ENCODE measurements around the gene RIPOR3.

DNA sequence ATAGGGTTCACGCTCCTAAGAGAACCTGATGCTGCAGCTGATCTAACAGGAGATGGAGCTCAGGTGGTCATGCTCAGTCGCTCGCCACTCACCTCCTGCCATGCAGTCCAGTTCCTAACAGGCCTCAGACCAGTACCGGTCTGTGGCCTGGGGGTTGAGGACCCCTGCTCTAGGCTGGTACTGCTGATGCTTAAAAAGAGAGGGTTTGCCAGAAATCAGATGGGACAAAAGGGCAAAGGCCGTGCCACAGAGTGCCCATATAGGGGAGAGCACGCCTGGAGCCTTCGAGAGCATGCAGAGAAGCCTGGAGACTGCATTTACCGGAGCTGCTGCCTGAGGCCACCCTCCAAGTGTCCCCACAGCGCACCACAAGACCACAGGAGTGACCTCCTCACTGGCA, 105.7 kb downstream of the RIPOR3 start:
- TF ChIP-seq, protein P1, sequence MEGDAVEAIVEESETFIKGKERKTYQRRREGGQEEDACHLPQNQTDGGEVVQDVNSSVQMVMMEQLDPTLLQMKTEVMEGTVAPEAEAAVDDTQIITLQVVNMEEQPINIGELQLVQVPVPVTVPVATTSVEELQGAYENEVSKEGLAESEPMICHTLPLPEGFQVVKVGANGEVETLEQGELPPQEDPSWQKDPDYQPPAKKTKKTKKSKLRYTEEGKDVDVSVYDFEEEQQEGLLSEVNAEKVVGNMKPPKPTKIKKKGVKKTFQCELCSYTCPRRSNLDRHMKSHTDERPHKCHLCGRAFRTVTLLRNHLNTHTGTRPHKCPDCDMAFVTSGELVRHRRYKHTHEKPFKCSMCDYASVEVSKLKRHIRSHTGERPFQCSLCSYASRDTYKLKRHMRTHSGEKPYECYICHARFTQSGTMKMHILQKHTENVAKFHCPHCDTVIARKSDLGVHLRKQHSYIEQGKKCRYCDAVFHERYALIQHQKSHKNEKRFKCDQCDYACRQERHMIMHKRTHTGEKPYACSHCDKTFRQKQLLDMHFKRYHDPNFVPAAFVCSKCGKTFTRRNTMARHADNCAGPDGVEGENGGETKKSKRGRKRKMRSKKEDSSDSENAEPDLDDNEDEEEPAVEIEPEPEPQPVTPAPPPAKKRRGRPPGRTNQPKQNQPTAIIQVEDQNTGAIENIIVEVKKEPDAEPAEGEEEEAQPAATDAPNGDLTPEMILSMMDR (IDR thresholded peaks at IDR 0.05; ENCODE audit: insufficient read depth, low read length), result no peak
- TF ChIP-seq GABPA (IDR thresholded peaks at IDR 0.05; ENCODE audit: low read depth), result no peak
